HepG2 (cell line): ENCODE data around the gene LRRC15. TPM values are rescaled to one million over a fixed set of nuclear protein-coding genes. Genes with fewer than 3 reads are reported as not detected.

ENCODE experiments used
- ATF4 ChIP-seq, 2 experiments: fragments of 450-650 bp in 1 of 2; sonication (generic) in 1 of 2; formaldehyde crosslinking; IDR thresholded peaks; 2 replicates each; pipeline versions ENCODE4 v1.5.0 to v1.8.0; 2020 to 2022; ENCODE audit warnings: mild to moderate bottlenecking in 1 of 2, missing genetic modification reagents in 1 of 2
- BRCA1 ChIP-seq: sonication (generic); formaldehyde crosslinking; IDR thresholded peaks from 2 replicates; pipeline ENCODE4 v1.4.0; 2020; ENCODE audit warnings: missing genetic modification reagents
- CSRNP2 ChIP-seq: sonication (generic); formaldehyde crosslinking; conservative IDR thresholded peaks from 2 replicates; pipeline ENCODE4 v1.8.0; 2022; ENCODE audit warnings: low read depth, missing genetic modification reagents
- FIP1L1 ChIP-seq: fragments of 200-400 bp; formaldehyde crosslinking; IDR thresholded peaks from 2 replicates; pipeline ENCODE4 v1.6.1; 2018; ENCODE audit warnings: low read depth, mild to moderate bottlenecking, low read length, moderate library complexity, borderline replicate concordance; ENCODE audit not compliant: insufficient read depth
- GATA4 ChIP-seq: sonication (generic); IDR thresholded peaks from 2 replicates; pipeline ENCODE4 v1.6.1; 2016; ENCODE audit warnings: antibody characterized with exemption, low read depth, borderline replicate concordance
- HBP1 ChIP-seq: IDR thresholded peaks from 2 replicates; pipeline ENCODE4 v1.6.1; 2016; ENCODE audit warnings: low read depth, control low read depth
- IRX3 ChIP-seq: sonication (generic); formaldehyde crosslinking; IDR thresholded peaks from 2 replicates; pipeline ENCODE4 v1.8.1; 2023; ENCODE audit warnings: mild to moderate bottlenecking, low read depth, missing genetic modification reagents, borderline replicate concordance
- PATZ1 ChIP-seq: sonication (generic); formaldehyde crosslinking; IDR thresholded peaks from 2 replicates; pipeline ENCODE4 v1.4.0; 2020; ENCODE audit warnings: missing genetic modification reagents
- PAWR ChIP-seq: sonication (generic); formaldehyde crosslinking; IDR thresholded peaks from 2 replicates; pipeline ENCODE4 v1.4.0; 2020; ENCODE audit warnings: missing genetic modification reagents, mild to moderate bottlenecking, borderline replicate concordance
- SNRNP70 ChIP-seq: fragments of 200-400 bp; formaldehyde crosslinking; IDR thresholded peaks from 2 replicates; pipeline ENCODE4 v1.6.1; 2017; ENCODE audit warnings: mild to moderate bottlenecking, low read depth, low read length, moderate library complexity
- WIZ ChIP-seq: sonication (generic); formaldehyde crosslinking; IDR thresholded peaks from 2 replicates; pipeline ENCODE4 v1.5.1; 2020; ENCODE audit warnings: mild to moderate bottlenecking, missing genetic modification reagents
- ZFP62 ChIP-seq: sonication (generic); formaldehyde crosslinking; IDR thresholded peaks from 2 replicates; pipeline ENCODE4 v1.4.0; 2020; ENCODE audit warnings: missing genetic modification reagents
- ZNF513 ChIP-seq: sonication (generic); formaldehyde crosslinking; conservative IDR thresholded peaks from 2 replicates; pipeline ENCODE4 v1.5.0; 2020; ENCODE audit warnings: missing genetic modification reagents
- ZNF577 ChIP-seq: sonication (generic); formaldehyde crosslinking; IDR thresholded peaks from 2 replicates; pipeline ENCODE4 v1.4.0; 2020; ENCODE audit warnings: mild to moderate bottlenecking, low read depth, missing genetic modification reagents, borderline replicate concordance
- ZNF619 ChIP-seq: sonication (generic); formaldehyde crosslinking; IDR thresholded peaks from 2 replicates; pipeline ENCODE4 v1.4.0; 2020; ENCODE audit warnings: mild to moderate bottlenecking, missing genetic modification reagents
- ZNF678 ChIP-seq: sonication (generic); formaldehyde crosslinking; IDR thresholded peaks from 2 replicates; pipeline ENCODE4 v1.4.0; 2020; ENCODE audit warnings: mild to moderate bottlenecking, missing genetic modification reagents
- ZSCAN22 ChIP-seq: sonication (generic); formaldehyde crosslinking; IDR thresholded peaks from 2 replicates; pipeline ENCODE4 v1.4.0; 2020; ENCODE audit warnings: mild to moderate bottlenecking, missing genetic modification reagents
- polyA plus RNA-seq, 8 experiments: library from polyadenylated mRNA; depleted of rRNA in 3 of 8; stranded (reverse) in 7 of 8; unstranded in 1 of 8; fragments of >200 nt; fragmentation: Illumina TruSeq in 4 of 8; extraction: Trizol in 4 of 8; gene quantifications; 2 replicates each; pipeline versions ENCODE4 v1.2.1 to v1.2.3, GENCODE V29; 2011 to 2016; ENCODE audit warnings: low read depth in 4 of 8, missing spikeins in 1 of 8, mixed read lengths in 1 of 8; ENCODE audit not compliant: insufficient read depth in 1 of 8
- total RNA-seq, 5 experiments: library from RNA; depleted of rRNA; stranded (reverse); fragments of >200 nt; fragmentation: Illumina TruSeq; extraction: Trizol; gene quantifications; 2 replicates each; pipeline ENCODE4 v1.2.3, GENCODE V29; 2016; ENCODE audit warnings: low read depth in 1 of 5

Gene LRRC15
- total and polyA plus RNA-seq, 2 of the 13 experiments (the other 11 are each of a cell fraction or from before 2014, with no cell fraction given): not detected

- 0 out of 2 replicates have a peak, but pooled peaks have one; percentile 40 for TF ChIP-seq FIP1L1
- peak; percentile 91; the same call in 1 of the 2 replicates for TF ChIP-seq ZNF678
- no peak for TF ChIP-seq SNRNP70
- peak; percentile 21; the same call in 1 of the 2 replicates for TF ChIP-seq HBP1 (CRISPR knock-in tag)
- TF ChIP-seq ZNF577: peak; percentile 87; the same call in 1 of the 2 replicates
- peak; percentile 99 for TF ChIP-seq ZNF619
- TF ChIP-seq ZSCAN22 (CRISPR knock-in tag): peak; percentile 78; the same call in 1 of the 2 replicates
- peak in 1 of 2 experiments; percentile 75; a peak in 2 of 4 replicates for TF ChIP-seq ATF4 (CRISPR knock-in tag; IDR thresholded peaks at IDR 0.05)
- TF ChIP-seq BRCA1 (CRISPR knock-in tag): 0 out of 2 replicates have a peak, but pooled peaks have one; percentile 49
- TF ChIP-seq WIZ: peak; percentile 83; the same call in 1 of the 2 replicates
- TF ChIP-seq CSRNP2 (CRISPR knock-in tag): no peak
- TF ChIP-seq PAWR (CRISPR knock-in tag): no peak
- no peak for TF ChIP-seq GATA4
- TF ChIP-seq PATZ1 (CRISPR knock-in tag): peak; percentile 58
- peak; percentile 62; the same call in 1 of the 2 replicates for TF ChIP-seq IRX3 (CRISPR knock-in tag)
- no peak for TF ChIP-seq ZFP62 (CRISPR knock-in tag)
- TF ChIP-seq ZNF513: no peak
These were observed 36.1 kb downstream of the LRRC15 start (continued) for GRCh38 chr3:194333212-194333980.
